CD4-positive, alpha-beta T cell treated with Interleukin-12 subunit alpha and Interleukin-12 subunit beta, for 1 hour (primary cell): Measurements from ENCODE around the gene NDUFAF4.
A peak's percentile ranks its signal among the peaks of the same experiment; 100 is the strongest.

Experiments used
- DNase-seq: peaks from one replicate; pipeline ENCODE4 v3.0.0-alpha.2; 2020

NDUFAF4 gene

GRCh38 chr6:96898241-96898851 lies 655 bp upstream of the NDUFAF4 start:
- DNase-seq = peak; percentile 9

GRCh38 chr6:96889146-96889545 lies 8.5 kb downstream of the NDUFAF4 start:
- no peak for DNase-seq

GRCh38 chr6:96888745-96889144 lies 8.9 kb downstream of the NDUFAF4 start:
- DNase-seq = no peak

GRCh38 chr6:96886519-96886918 lies 11.2 kb downstream of the NDUFAF4 start:
- no peak for DNase-seq

- peak; percentile 45 for DNase-seq
Observed at GRCh38 chr6:96885187-96885631, 12.5 kb downstream of the NDUFAF4 start.

GRCh38 chr6:96878143-96878542 lies 19.5 kb downstream of the NDUFAF4 start:
- no peak for DNase-seq

- no peak for DNase-seq
Observed at GRCh38 chr6:96876886-96877545, 20.7 kb downstream of the NDUFAF4 start.

GRCh38 chr6:96872976-96873375 lies 24.7 kb downstream of the NDUFAF4 start:
- no peak for DNase-seq

GRCh38 chr6:96865055-96865405 lies 32.7 kb downstream of the NDUFAF4 start:
- no peak for DNase-seq

GRCh38 chr6:96864216-96865054 lies 33.3 kb downstream of the NDUFAF4 start:
- DNase-seq = no peak

- DNase-seq = no peak
Observed at GRCh38 chr6:96862560-96862959, 35.1 kb downstream of the NDUFAF4 start.

GRCh38 chr6:96861588-96861987 lies 36.1 kb downstream of the NDUFAF4 start:
- DNase-seq = no peak

- DNase-seq = no peak
Observed at GRCh38 chr6:96856856-96857255, 40.8 kb downstream of the NDUFAF4 start.

- no peak for DNase-seq
Observed at GRCh38 chr6:96853083-96853482, 44.6 kb downstream of the NDUFAF4 start.

GRCh38 chr6:96852605-96853004 lies 45.1 kb downstream of the NDUFAF4 start:
- no peak for DNase-seq

GRCh38 chr6:96851858-96852257 lies 45.8 kb downstream of the NDUFAF4 start:
- DNase-seq = no peak

GRCh38 chr6:96849615-96850014 lies 48.1 kb downstream of the NDUFAF4 start:
- no peak for DNase-seq

- DNase-seq = no peak
Observed at GRCh38 chr6:96844530-96844929, 53.2 kb downstream of the NDUFAF4 start.

- DNase-seq = no peak
Observed at GRCh38 chr6:96841345-96841744, 56.3 kb downstream of the NDUFAF4 start.
